ENCODE data around the gene TMPRSS11D.
A peak's percentile ranks its signal among the peaks of the same experiment; 100 is the strongest.

TMPRSS11D gene

GRCh38 chr4:67883902-67884301 is at the start of gene TMPRSS11D:
Gene TMPRSS11D (minus strand): TSS chr4:67884002. CDS start chr4:67883933, 69 bp downstream.
- DNase-seq (ENCODE audit: low spot score) = no peak

GRCh38 chr4:67933038-67933437 is 49.2 kb upstream of the TMPRSS11D start:
- no peak for DNase-seq (ENCODE audit: low spot score)

- DNase-seq (ENCODE audit: low spot score) = no peak
Observed at GRCh38 chr4:67931256-67931655, 47.5 kb upstream of the TMPRSS11D start.

- no peak for DNase-seq (ENCODE audit: low spot score)
Observed at GRCh38 chr4:67929426-67929825, 45.6 kb upstream of the TMPRSS11D start.

- DNase-seq (ENCODE audit: low spot score) = no peak
Observed at GRCh38 chr4:67928546-67928945, 44.7 kb upstream of the TMPRSS11D start.

- DNase-seq (ENCODE audit: low spot score) = no peak
Observed at GRCh38 chr4:67927251-67927650, 43.4 kb upstream of the TMPRSS11D start.

GRCh38 chr4:67926485-67926884 is 42.7 kb upstream of the TMPRSS11D start:
- DNase-seq (ENCODE audit: low spot score) = no peak

- DNase-seq (ENCODE audit: low spot score) = no peak
Observed at GRCh38 chr4:67922697-67923096, 38.9 kb upstream of the TMPRSS11D start.

- DNase-seq (ENCODE audit: low spot score) = no peak
Observed at GRCh38 chr4:67918428-67918827, 34.6 kb upstream of the TMPRSS11D start.

- no peak for DNase-seq (ENCODE audit: low spot score)
Observed at GRCh38 chr4:67915400-67915966, 31.7 kb upstream of the TMPRSS11D start.

GRCh38 chr4:67912080-67912479 is 28.3 kb upstream of the TMPRSS11D start:
- no peak for DNase-seq (ENCODE audit: low spot score)

GRCh38 chr4:67911638-67912037 is 27.8 kb upstream of the TMPRSS11D start:
- no peak for DNase-seq (ENCODE audit: low spot score)

- no peak for DNase-seq (ENCODE audit: low spot score)
Observed at GRCh38 chr4:67911141-67911540, 27.3 kb upstream of the TMPRSS11D start.

GRCh38 chr4:67910585-67910905 is 26.7 kb upstream of the TMPRSS11D start:
- no peak for DNase-seq (ENCODE audit: low spot score)

- peak; percentile 38 for DNase-seq (ENCODE audit: low spot score)
Observed at GRCh38 chr4:67909905-67910584, 26.2 kb upstream of the TMPRSS11D start.

- no peak for DNase-seq (ENCODE audit: low spot score)
Observed at GRCh38 chr4:67907650-67908049, 23.8 kb upstream of the TMPRSS11D start.

- DNase-seq (ENCODE audit: low spot score) = no peak
Observed at GRCh38 chr4:67899096-67899495, 15.3 kb upstream of the TMPRSS11D start.

GRCh38 chr4:67897686-67898085 is 13.9 kb upstream of the TMPRSS11D start:
- DNase-seq (ENCODE audit: low spot score) = no peak

- DNase-seq (ENCODE audit: low spot score) = no peak
Observed at GRCh38 chr4:67896421-67897065, 12.7 kb upstream of the TMPRSS11D start.

- no peak for DNase-seq (ENCODE audit: low spot score)
Observed at GRCh38 chr4:67894659-67895058, 10.9 kb upstream of the TMPRSS11D start.

- no peak for DNase-seq (ENCODE audit: low spot score)
Observed at GRCh38 chr4:67892905-67893304, 9.1 kb upstream of the TMPRSS11D start.

GRCh38 chr4:67892253-67892652 is 8.5 kb upstream of the TMPRSS11D start:
- no peak for DNase-seq (ENCODE audit: low spot score)

- no peak for DNase-seq (ENCODE audit: low spot score)
Observed at GRCh38 chr4:67891645-67892044, 7.8 kb upstream of the TMPRSS11D start.

- DNase-seq (ENCODE audit: low spot score) = peak; percentile 79
Observed at GRCh38 chr4:67886281-67886680, 2.5 kb upstream of the TMPRSS11D start.
